Measurements from ENCODE around the gene DNMT3L. TPM values are rescaled to one million over a fixed set of nuclear protein-coding genes. Genes with fewer than 3 reads are reported as not detected.
A peak's percentile ranks its signal among the peaks of the same experiment; 100 is the strongest.
"Not testable (repeated sequence)": the region's sequence is repeated elsewhere in the genome, so short reads cannot be mapped to it uniquely, and the experiment has no call there.

DNMT3L gene
- total RNA-seq, 1 donor: not detected

- not testable (repeated sequence) for H3K9me3 ChIP-seq (ENCODE audit: low read depth, low read length); H2AFZ ChIP-seq (ENCODE audit: low read length); H3K4me1 ChIP-seq (ENCODE audit: insufficient read depth, low read length); H3K4me3 ChIP-seq (ENCODE audit: insufficient read depth, low read length); H3K4me2 ChIP-seq (ENCODE audit: insufficient read depth, low read length); H3K27ac ChIP-seq (ENCODE audit: low read depth, low read length); H3K27me3 ChIP-seq (ENCODE audit: insufficient read depth, low read length); H3K36me3 ChIP-seq (ENCODE audit: insufficient read depth, low read length); DNase-seq (ENCODE audit: insufficient read length, low spot score, missing footprints)
- TF ChIP-seq, protein P1, sequence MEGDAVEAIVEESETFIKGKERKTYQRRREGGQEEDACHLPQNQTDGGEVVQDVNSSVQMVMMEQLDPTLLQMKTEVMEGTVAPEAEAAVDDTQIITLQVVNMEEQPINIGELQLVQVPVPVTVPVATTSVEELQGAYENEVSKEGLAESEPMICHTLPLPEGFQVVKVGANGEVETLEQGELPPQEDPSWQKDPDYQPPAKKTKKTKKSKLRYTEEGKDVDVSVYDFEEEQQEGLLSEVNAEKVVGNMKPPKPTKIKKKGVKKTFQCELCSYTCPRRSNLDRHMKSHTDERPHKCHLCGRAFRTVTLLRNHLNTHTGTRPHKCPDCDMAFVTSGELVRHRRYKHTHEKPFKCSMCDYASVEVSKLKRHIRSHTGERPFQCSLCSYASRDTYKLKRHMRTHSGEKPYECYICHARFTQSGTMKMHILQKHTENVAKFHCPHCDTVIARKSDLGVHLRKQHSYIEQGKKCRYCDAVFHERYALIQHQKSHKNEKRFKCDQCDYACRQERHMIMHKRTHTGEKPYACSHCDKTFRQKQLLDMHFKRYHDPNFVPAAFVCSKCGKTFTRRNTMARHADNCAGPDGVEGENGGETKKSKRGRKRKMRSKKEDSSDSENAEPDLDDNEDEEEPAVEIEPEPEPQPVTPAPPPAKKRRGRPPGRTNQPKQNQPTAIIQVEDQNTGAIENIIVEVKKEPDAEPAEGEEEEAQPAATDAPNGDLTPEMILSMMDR (IDR thresholded peaks at IDR 0.05; ENCODE audit: extremely low read depth, low read depth, low read length): peak; percentile 10
- H4K20me1 ChIP-seq (ENCODE audit: insufficient read depth, low read length): peaks cover 50% of the 10 kb centered on the region
- peaks cover 57% of the 10 kb centered on the region for H3K79me2 ChIP-seq (ENCODE audit: insufficient read depth, low read length)
Observed at GRCh38 chr21:44302573-44303401, 41.1 kb upstream of the DNMT3L start.

DNA sequence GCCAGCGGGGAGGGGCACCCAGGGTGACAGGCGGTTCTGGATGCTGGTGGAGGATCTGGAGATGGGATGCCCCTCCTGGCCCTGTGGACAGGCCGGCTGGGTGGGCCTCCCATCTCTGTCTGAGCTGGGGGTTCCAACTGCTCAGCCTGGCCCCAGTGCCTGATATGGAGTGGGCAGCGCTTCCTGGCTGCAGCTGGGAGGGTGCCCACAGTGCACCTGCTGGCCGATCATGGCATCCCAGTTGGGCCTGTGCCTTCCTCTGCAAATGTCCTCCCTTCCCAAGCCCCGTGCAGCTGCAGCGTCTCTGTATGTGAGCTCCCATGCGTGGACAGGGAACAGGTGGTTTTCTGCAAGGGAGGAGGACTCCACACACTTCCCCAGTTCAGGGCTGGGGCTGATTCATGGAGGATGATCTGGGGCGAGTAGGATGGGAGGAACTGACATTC lies 40.3 kb upstream of the DNMT3L start:
- Histone ChIP-seq H3K27me3 (ENCODE audit: insufficient read depth, low read length) (no peaks in the 10 kb centered on the region), H3K27ac (ENCODE audit: low read depth, low read length) (no peak overlapping the region)
- DNase-seq (ENCODE audit: insufficient read length, low spot score, missing footprints): no peak

GRCh38 chr21:44301141-44301540 lies 39.4 kb upstream of the DNMT3L start:
- peaks cover 40% of the 10 kb centered on the region for H4K20me1 ChIP-seq (ENCODE audit: insufficient read depth, low read length)

More for the DNA sequence above, 40.3 kb upstream of the DNMT3L start:
- Histone ChIP-seq H3K9me3 (ENCODE audit: low read depth, low read length) (no peaks in the 10 kb centered on the region), H4K20me1 (ENCODE audit: insufficient read depth, low read length) (peaks cover 45% of the 10 kb centered on the region), H3K79me2 (ENCODE audit: insufficient read depth, low read length) (peaks cover 55% of the 10 kb centered on the region), H3K4me1 (ENCODE audit: insufficient read depth, low read length) (peaks cover 10% of the 10 kb centered on the region), H3K36me3 (ENCODE audit: insufficient read depth, low read length) (no peaks in the 10 kb centered on the region), H2AFZ (ENCODE audit: low read length) (no peak overlapping the region), H3K4me3 (ENCODE audit: insufficient read depth, low read length) (no peak overlapping the region), H3K4me2 (ENCODE audit: insufficient read depth, low read length) (no peak overlapping the region)
- TF ChIP-seq, protein P1 (IDR thresholded peaks at IDR 0.05; ENCODE audit: extremely low read depth, low read depth, low read length): no peak

More at GRCh38 chr21:44301141-44301540, 39.4 kb upstream of the DNMT3L start:
- Histone ChIP-seq H3K4me1 (ENCODE audit: insufficient read depth, low read length) (peaks cover 10% of the 10 kb centered on the region), H3K4me3 (ENCODE audit: insufficient read depth, low read length) (peak overlapping the region; percentile 80), H3K4me2 (ENCODE audit: insufficient read depth, low read length) (peak overlapping the region; percentile 89), H3K36me3 (ENCODE audit: insufficient read depth, low read length) (no peaks in the 10 kb centered on the region), H3K27ac (ENCODE audit: low read depth, low read length) (no peak overlapping the region), H3K27me3 (ENCODE audit: insufficient read depth, low read length) (no peaks in the 10 kb centered on the region), H3K79me2 (ENCODE audit: insufficient read depth, low read length) (peaks cover 49% of the 10 kb centered on the region), H3K9me3 (ENCODE audit: low read depth, low read length) (no peaks in the 10 kb centered on the region), H2AFZ (ENCODE audit: low read length) (no peak overlapping the region)
- TF ChIP-seq, protein P1 (IDR thresholded peaks at IDR 0.05; ENCODE audit: extremely low read depth, low read depth, low read length): no peak
- no peak for DNase-seq (ENCODE audit: insufficient read length, low spot score, missing footprints)
